HepG2 (cell line): ENCODE measurements around the gene HYCC2. TPM values are rescaled to one million over a fixed set of nuclear protein-coding genes. Genes with fewer than 3 reads are reported as not detected.

ENCODE experiments used
- DMAP1 ChIP-seq: IDR thresholded peaks from 2 replicates; pipeline ENCODE4 v1.6.1; 2016
- DNMT1 ChIP-seq: sonication (generic); formaldehyde crosslinking; IDR thresholded peaks from 2 replicates; pipeline ENCODE4 v1.5.1; 2020; ENCODE audit warnings: mild to moderate bottlenecking, missing genetic modification reagents
- EZH2 ChIP-seq: conservative IDR thresholded peaks from 2 replicates; pipeline ENCODE4 v1.6.1; 2012; ENCODE audit warnings: mild to moderate bottlenecking, low read depth, low read length, moderate library complexity
- GTF3A ChIP-seq: sonication (generic); formaldehyde crosslinking; conservative IDR thresholded peaks from 2 replicates; pipeline ENCODE4 v1.4.0; 2020; ENCODE audit warnings: mild to moderate bottlenecking, missing genetic modification reagents
- HNF4G ChIP-seq, 2 experiments: sonication (generic) in 1 of 2; formaldehyde crosslinking in 1 of 2; IDR thresholded peaks; 2 replicates each; pipeline versions ENCODE4 v1.4.0 to v1.6.1; 2011 to 2020; ENCODE audit warnings: borderline replicate concordance in 2 of 2, low read depth in 2 of 2, mild to moderate bottlenecking in 2 of 2, low read length in 1 of 2, missing genetic modification reagents in 1 of 2, moderate library complexity in 1 of 2
- JARID2 ChIP-seq: sonication (generic); formaldehyde crosslinking; IDR thresholded peaks from 2 replicates; pipeline ENCODE4 v1.8.1; 2023; ENCODE audit warnings: missing genetic modification reagents, inconsistent platforms; ENCODE audit not compliant: insufficient replicate concordance
- KAT8 ChIP-seq: IDR thresholded peaks from 2 replicates; pipeline ENCODE4 v1.6.1; 2016; ENCODE audit warnings: missing genetic modification reagents, missing compliant biosample characterization
- KDM6A ChIP-seq: IDR thresholded peaks from 2 replicates; pipeline ENCODE4 v1.6.1; 2016; ENCODE audit warnings: low read depth
- KLF6 ChIP-seq: IDR thresholded peaks from 2 replicates; pipeline ENCODE4 v1.8.0; 2016; ENCODE audit warnings: missing biosample characterization, missing genetic modification reagents
- KLF9 ChIP-seq: IDR thresholded peaks from 2 replicates; pipeline ENCODE4 v1.6.1; 2016; ENCODE audit warnings: low read depth
- NCOR1 ChIP-seq: fragments of 200-600 bp; sonication (generic); IDR thresholded peaks from 2 replicates; pipeline ENCODE4 v1.7.0; 2017; ENCODE audit warnings: antibody characterized with exemption, low read length, borderline replicate concordance
- NKX3-1 ChIP-seq: sonication (generic); formaldehyde crosslinking; IDR thresholded peaks from 2 replicates; pipeline ENCODE4 v1.5.0; 2020; ENCODE audit warnings: missing genetic modification reagents
- NONO ChIP-seq, 2 experiments: fragments of 450-650 bp in 1 of 2; sonication (generic) in 1 of 2; formaldehyde crosslinking in 1 of 2; IDR thresholded peaks in 1 of 2; conservative IDR thresholded peaks in 1 of 2; 2 replicates each; pipeline versions ENCODE4 v1.6.1 to v1.8.0; 2017 to 2022; ENCODE audit warnings: mild to moderate bottlenecking in 1 of 2, missing genetic modification reagents in 1 of 2, moderate library complexity in 1 of 2
- NR2F6 ChIP-seq, 2 experiments: IDR thresholded peaks; 2 replicates each; pipeline ENCODE4 v1.6.1; 2016; ENCODE audit warnings: antibody characterized with exemption in 1 of 2, mild to moderate bottlenecking in 1 of 2
- PAX8 ChIP-seq: sonication (generic); formaldehyde crosslinking; IDR thresholded peaks from 2 replicates; pipeline ENCODE4 v1.8.0; 2022; ENCODE audit warnings: mild to moderate bottlenecking, missing genetic modification reagents, borderline replicate concordance
- RFXANK ChIP-seq: IDR thresholded peaks from 2 replicates; pipeline ENCODE4 v1.6.1; 2016
- SP2 ChIP-seq: sonication (generic); formaldehyde crosslinking; IDR thresholded peaks from 2 replicates; pipeline ENCODE4 v1.5.1; 2020; ENCODE audit warnings: mild to moderate bottlenecking, missing genetic modification reagents
- SP4 ChIP-seq: sonication (generic); formaldehyde crosslinking; IDR thresholded peaks from 2 replicates; pipeline ENCODE4 v1.8.1; 2023; ENCODE audit warnings: mild to moderate bottlenecking, missing genetic modification reagents
- ZC3H13 ChIP-seq: sonication (generic); formaldehyde crosslinking; IDR thresholded peaks from 2 replicates; pipeline ENCODE4 v1.8.1; 2023; ENCODE audit warnings: mild to moderate bottlenecking, missing genetic modification reagents, moderate library complexity
- ZFP82 ChIP-seq: sonication (generic); formaldehyde crosslinking; IDR thresholded peaks from 2 replicates; pipeline ENCODE4 v1.5.1; 2020; ENCODE audit warnings: mild to moderate bottlenecking, missing genetic modification reagents, borderline replicate concordance
- ZNF12 ChIP-seq: sonication (generic); formaldehyde crosslinking; IDR thresholded peaks from 2 replicates; pipeline ENCODE4 v1.5.0; 2020; ENCODE audit warnings: missing genetic modification reagents
- ZNF232 ChIP-seq: sonication (generic); formaldehyde crosslinking; IDR thresholded peaks from 2 replicates; pipeline ENCODE4 v1.4.0; 2020; ENCODE audit warnings: missing genetic modification reagents, borderline replicate concordance
- ZNF292 ChIP-seq: sonication (generic); formaldehyde crosslinking; IDR thresholded peaks from 2 replicates; pipeline ENCODE4 v1.8.1; 2022; ENCODE audit warnings: mild to moderate bottlenecking, low read depth, missing genetic modification reagents, borderline replicate concordance
- ZNF317 ChIP-seq: sonication (generic); formaldehyde crosslinking; IDR thresholded peaks from 2 replicates; pipeline ENCODE4 v1.5.0; 2020; ENCODE audit warnings: mild to moderate bottlenecking, missing genetic modification reagents
- ZNF543 ChIP-seq: sonication (generic); formaldehyde crosslinking; IDR thresholded peaks from 2 replicates; pipeline ENCODE4 v1.4.0; 2020; ENCODE audit warnings: mild to moderate bottlenecking, missing genetic modification reagents
- ZNF660 ChIP-seq: sonication (generic); formaldehyde crosslinking; IDR thresholded peaks from 2 replicates; pipeline ENCODE4 v1.5.1; 2020; ENCODE audit warnings: mild to moderate bottlenecking, low read depth, missing genetic modification reagents, borderline replicate concordance
- ZNF772 ChIP-seq: sonication (generic); formaldehyde crosslinking; IDR thresholded peaks from 2 replicates; pipeline ENCODE4 v1.5.0; 2020; ENCODE audit warnings: mild to moderate bottlenecking, missing genetic modification reagents
- polyA plus RNA-seq, 8 experiments: library from polyadenylated mRNA; depleted of rRNA in 3 of 8; stranded (reverse) in 7 of 8; unstranded in 1 of 8; fragments of >200 nt; fragmentation: Illumina TruSeq in 4 of 8; extraction: Trizol in 4 of 8; gene quantifications; 2 replicates each; pipeline versions ENCODE4 v1.2.1 to v1.2.3, GENCODE V29; 2011 to 2016; ENCODE audit warnings: low read depth in 4 of 8, missing spikeins in 1 of 8, mixed read lengths in 1 of 8; ENCODE audit not compliant: insufficient read depth in 1 of 8
- total RNA-seq, 5 experiments: library from RNA; depleted of rRNA; stranded (reverse); fragments of >200 nt; fragmentation: Illumina TruSeq; extraction: Trizol; gene quantifications; 2 replicates each; pipeline ENCODE4 v1.2.3, GENCODE V29; 2016; ENCODE audit warnings: low read depth in 1 of 5
- TF ChIP-seq, protein P1 (sequence below): conservative IDR thresholded peaks from 2 replicates; pipeline ENCODE4 v1.6.1; 2018; ENCODE audit warnings: missing genetic modification reagents

Gene HYCC2
- total and polyA plus RNA-seq, 2 of the 13 experiments (the other 11 are each of a cell fraction or from before 2014, with no cell fraction given), result 4.7 to 13.9 TPM

DNA sequence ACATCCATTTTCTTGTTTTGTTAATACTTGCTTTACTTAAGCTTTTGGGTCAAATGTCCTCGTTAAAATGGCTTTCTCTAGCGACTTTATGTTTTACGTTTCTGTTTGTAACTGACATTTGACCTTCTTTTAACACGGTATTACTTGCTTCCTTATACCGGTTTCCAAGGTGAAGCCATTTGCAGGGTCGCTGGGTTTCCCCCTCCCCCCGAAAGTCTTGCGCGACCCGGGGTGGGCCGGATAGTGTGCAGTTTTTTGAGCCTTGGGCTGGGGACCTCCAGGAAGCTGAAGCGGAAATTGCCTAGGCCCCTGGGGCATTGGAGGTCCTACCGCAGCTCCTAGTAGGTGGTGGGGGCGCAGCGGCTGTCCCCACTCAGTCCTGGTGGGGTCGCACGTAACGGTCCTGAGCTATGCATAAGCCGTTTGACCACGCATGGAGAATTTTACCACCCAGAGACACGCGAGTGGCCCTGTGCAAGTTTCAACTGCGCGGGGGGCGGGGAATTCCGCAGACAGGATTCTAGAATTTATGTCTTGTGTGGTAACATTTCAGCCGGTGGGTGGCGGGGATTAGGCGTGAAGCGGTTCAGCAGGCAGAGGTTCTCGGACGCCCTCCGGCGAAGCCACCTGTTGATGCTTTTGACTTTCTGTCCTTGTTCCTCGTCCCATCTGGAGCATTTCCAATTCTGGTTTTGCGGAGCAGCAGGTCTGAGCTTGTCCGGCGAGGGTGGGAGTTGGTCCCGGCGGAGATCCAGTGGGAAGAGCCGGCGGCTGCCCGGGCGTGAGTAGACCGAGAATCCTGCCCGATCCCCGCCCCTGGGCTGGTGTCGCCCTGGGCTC is 46.9 kb upstream of the HYCC2 start (continued):
- TF ChIP-seq DNMT1 (CRISPR knock-in tag) (no peak; the same call in 1 of the 2 replicates), ZNF232 (CRISPR knock-in tag) (peak; percentile 68), KAT8 (CRISPR knock-in tag) (peak; percentile 81; the same call in 1 of the 2 replicates), KLF9 (no peak), DMAP1 (CRISPR knock-in tag) (peak; percentile 81), RFXANK (CRISPR knock-in tag) (0 out of 2 replicates have a peak, but pooled peaks have one; percentile 36), KLF6 (CRISPR knock-in tag) (no peak; the same call in 1 of the 2 replicates), NCOR1 (peak; percentile 66), SP2 (CRISPR knock-in tag) (no peak), HNF4G (IDR thresholded peaks at IDR 0.05; ENCODE audit: borderline replicate concordance, low read depth, low read length) (no peak), HNF4G (CRISPR knock-in tag; IDR thresholded peaks at IDR 0.05; ENCODE audit: borderline replicate concordance, low read depth) (no peak), ZFP82 (CRISPR knock-in tag) (no peak), NONO (IDR thresholded peaks at IDR 0.05) (no peak), NONO (CRISPR knock-in tag; conservative IDR thresholded peaks at IDR 0.05) (peak; percentile 67; the same call in 1 of the 2 replicates), ZNF543 (CRISPR knock-in tag) (peak; percentile 96), ZNF317 (peak; percentile 92), GTF3A (CRISPR knock-in tag) (peak; percentile 99), NR2F6 (IDR thresholded peaks at IDR 0.05) (no peak), NR2F6 (CRISPR knock-in tag; IDR thresholded peaks at IDR 0.05) (peak; percentile 63), ZC3H13 (CRISPR knock-in tag) (peak; percentile 90), EZH2 (no peak), KDM6A (no peak), PAX8 (CRISPR knock-in tag) (peak; percentile 92), NKX3-1 (CRISPR knock-in tag) (peak; percentile 66; the same call in 1 of the 2 replicates), ZNF12 (peak; percentile 47; the same call in 1 of the 2 replicates), ZNF772 (CRISPR knock-in tag) (peak; percentile 38; the same call in 1 of the 2 replicates), JARID2 (CRISPR knock-in tag) (no peak), ZNF660 (CRISPR knock-in tag) (0 out of 2 replicates have a peak, but pooled peaks have one; percentile 91), SP4 (CRISPR knock-in tag) (no peak), ZNF292 (CRISPR knock-in tag) (peak; percentile 57; the same call in 1 of the 2 replicates)
- TF ChIP-seq, protein P1, sequence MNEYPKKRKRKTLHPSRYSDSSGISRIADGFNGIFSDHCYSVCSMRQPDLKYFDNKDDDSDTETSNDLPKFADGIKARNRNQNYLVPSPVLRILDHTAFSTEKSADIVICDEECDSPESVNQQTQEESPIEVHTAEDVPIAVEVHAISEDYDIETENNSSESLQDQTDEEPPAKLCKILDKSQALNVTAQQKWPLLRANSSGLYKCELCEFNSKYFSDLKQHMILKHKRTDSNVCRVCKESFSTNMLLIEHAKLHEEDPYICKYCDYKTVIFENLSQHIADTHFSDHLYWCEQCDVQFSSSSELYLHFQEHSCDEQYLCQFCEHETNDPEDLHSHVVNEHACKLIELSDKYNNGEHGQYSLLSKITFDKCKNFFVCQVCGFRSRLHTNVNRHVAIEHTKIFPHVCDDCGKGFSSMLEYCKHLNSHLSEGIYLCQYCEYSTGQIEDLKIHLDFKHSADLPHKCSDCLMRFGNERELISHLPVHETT (CRISPR knock-in tag), result no peak
